Astrocyte of the spinal cord (primary cell): ENCODE results near the gene EFCAB8.
"Not testable (repeated sequence)": the region's sequence is repeated elsewhere in the genome, so short reads cannot be mapped to it uniquely, and the experiment has no call there.

ENCODE experiments used
- DNase-seq: peaks from one replicate; pipeline ENCODE4 v3.0.0; 2011; ENCODE audit warnings: low read depth, low spot score
- H3K4me3 ChIP-seq: 2 replicates; pipeline ENCODE4 v1.5.1; 2011; ENCODE audit warnings: low read depth, mild to moderate bottlenecking, low read length, moderate library complexity
- CTCF ChIP-seq: IDR thresholded peaks from 2 replicates; pipeline ENCODE4 v1.5.1; 2012; ENCODE audit warnings: low read depth, mild to moderate bottlenecking, low read length, inconsistent platforms
- in situ Hi-C: cut with HindIII; loops from 2 replicates; pipeline ENCODE4 v1.10.0; 2017; ENCODE audit warnings: low sequenced_read_pairs

Gene EFCAB8

GRCh38 chr20:32957459-32957858, 98.7 kb downstream of the EFCAB8 start:
- H3K4me3 ChIP-seq: no peak overlapping the region
- no peak for TF ChIP-seq CTCF
- DNase-seq: no peak
- in situ Hi-C loops: no loop called here

- in situ Hi-C loops: no loop called here
- H3K4me3 ChIP-seq: no peak overlapping the region
- no peak for TF ChIP-seq CTCF
Measured at GRCh38 chr20:32958574-32958973, 99.9 kb downstream of the EFCAB8 start.

GRCh38 chr20:32959351-32960221, 100.9 kb downstream of the EFCAB8 start:
- in situ Hi-C loops: no loop called here
- no peak for TF ChIP-seq CTCF
- no peak overlapping the region for H3K4me3 ChIP-seq
- DNase-seq: no peak

More at GRCh38 chr20:32958574-32958973, 99.9 kb downstream of the EFCAB8 start:
- DNase-seq: no peak

- in situ Hi-C loops: no loop called here
- TF ChIP-seq CTCF: no peak
- DNase-seq: no peak
- no peak overlapping the region for H3K4me3 ChIP-seq
Measured at GRCh38 chr20:32960222-32960518, 101.4 kb downstream of the EFCAB8 start.

- in situ Hi-C loops: no loop called here
- no peak overlapping the region for H3K4me3 ChIP-seq
- no peak for TF ChIP-seq CTCF
- no peak for DNase-seq
Measured at GRCh38 chr20:32960849-32961731, 102.4 kb downstream of the EFCAB8 start.

GRCh38 chr20:32962053-32962452, 103.3 kb downstream of the EFCAB8 start:
- no peak for DNase-seq
- in situ Hi-C loops: no loop called here
- H3K4me3 ChIP-seq: no peak overlapping the region
- no peak for TF ChIP-seq CTCF

- DNase-seq, H3K4me3 ChIP-seq, in situ Hi-C loops: not testable (repeated sequence)
Measured at GRCh38 chr20:32962646-32963045, 103.9 kb downstream of the EFCAB8 start.
